ENCODE measurements around the gene SUGCT. TPM values are rescaled to one million over a fixed set of nuclear protein-coding genes. Genes with fewer than 3 reads are reported as not detected.
A peak's percentile ranks its signal among the peaks of the same experiment; 100 is the strongest.

The SUGCT gene
- total and polyA plus RNA-seq, 9 of the 15 experiments (the other 6 are each of a cell fraction or from before 2014, with no cell fraction given): 0.58 to 2.5 (median 1.4) TPM

DNA sequence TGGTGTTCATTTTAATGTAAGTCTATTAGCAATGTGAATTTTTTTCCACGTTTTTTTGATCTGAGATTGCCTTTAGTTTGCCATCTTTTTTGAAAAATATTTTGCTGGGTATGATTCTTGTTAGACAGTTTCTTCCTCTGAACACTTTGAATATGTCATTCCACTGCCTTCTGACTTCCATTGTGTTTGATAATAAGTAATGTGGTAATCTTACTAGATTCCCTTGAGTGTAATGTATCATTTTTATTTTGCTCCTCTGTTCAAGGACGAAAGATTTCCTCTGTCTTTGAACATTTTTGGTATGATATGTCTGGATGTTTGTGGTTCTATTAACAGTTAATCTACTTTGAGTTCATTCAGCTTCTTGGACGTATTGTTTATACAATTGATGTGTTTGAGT, 371.4 kb downstream of the SUGCT start (continued):
- TF ChIP-seq, protein P1, sequence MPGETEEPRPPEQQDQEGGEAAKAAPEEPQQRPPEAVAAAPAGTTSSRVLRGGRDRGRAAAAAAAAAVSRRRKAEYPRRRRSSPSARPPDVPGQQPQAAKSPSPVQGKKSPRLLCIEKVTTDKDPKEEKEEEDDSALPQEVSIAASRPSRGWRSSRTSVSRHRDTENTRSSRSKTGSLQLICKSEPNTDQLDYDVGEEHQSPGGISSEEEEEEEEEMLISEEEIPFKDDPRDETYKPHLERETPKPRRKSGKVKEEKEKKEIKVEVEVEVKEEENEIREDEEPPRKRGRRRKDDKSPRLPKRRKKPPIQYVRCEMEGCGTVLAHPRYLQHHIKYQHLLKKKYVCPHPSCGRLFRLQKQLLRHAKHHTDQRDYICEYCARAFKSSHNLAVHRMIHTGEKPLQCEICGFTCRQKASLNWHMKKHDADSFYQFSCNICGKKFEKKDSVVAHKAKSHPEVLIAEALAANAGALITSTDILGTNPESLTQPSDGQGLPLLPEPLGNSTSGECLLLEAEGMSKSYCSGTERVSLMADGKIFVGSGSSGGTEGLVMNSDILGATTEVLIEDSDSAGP (CRISPR knock-in tag; IDR thresholded peaks at IDR 0.05): no peak

DNA sequence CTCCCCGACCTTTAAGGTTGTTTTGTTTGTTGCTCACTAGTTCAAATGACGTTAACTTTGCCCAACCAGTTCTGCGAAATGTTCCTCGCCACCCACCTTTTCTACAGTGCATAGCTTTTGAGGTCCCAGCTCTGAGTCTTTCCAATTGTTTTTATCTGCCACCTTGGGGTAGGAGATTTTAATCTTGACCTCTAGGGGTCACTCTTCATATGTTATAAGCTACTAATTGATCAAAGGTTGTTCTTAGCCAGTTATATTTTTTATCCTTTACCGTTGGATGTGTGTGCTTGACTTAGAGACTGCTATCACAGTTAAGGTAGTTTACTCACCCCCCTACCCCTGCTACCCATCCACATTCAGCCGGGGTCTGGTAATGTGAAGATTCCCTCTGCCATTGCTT, 372.4 kb downstream of the SUGCT start:
- no peak for FAIRE-seq
- no peak for ATAC-seq
- Histone ChIP-seq H4K20me1 (replicated peaks; ENCODE audit: control insufficient read depth, insufficient read depth, low read length) (no peaks in the 10 kb centered on the region), H3K27me3 (ENCODE audit: control insufficient read depth in 2 of 2, insufficient read depth in 2 of 2, low read length in 2 of 2) (no peaks in the 10 kb centered on the region), H3K9ac (ENCODE audit: insufficient read depth in 1 of 2, low read depth in 2 of 2, low read length in 2 of 2) (no peak overlapping the region), H3K4me2 (ENCODE audit: insufficient read depth, low read length) (no peak overlapping the region), H3K4me1 (replicated peaks in 1 of 2; ENCODE audit: control insufficient read depth in 2 of 2, insufficient read depth in 2 of 2, low read length in 2 of 2) (no peaks in the 10 kb centered on the region), H3K9me1 (ENCODE audit: control insufficient read depth, insufficient read depth, low read length) (no peaks in the 10 kb centered on the region), H2AFZ (ENCODE audit: low read depth, low read length) (no peak overlapping the region), H3K79me2 (ENCODE audit: control insufficient read depth, insufficient read depth, low read length) (no peaks in the 10 kb centered on the region), H3K36me3 (ENCODE audit: control insufficient read depth, insufficient read depth, low read length) (no peaks in the 10 kb centered on the region), H3K9me3 (replicated peaks; ENCODE audit: control insufficient read depth, insufficient read depth, low read depth, low read length) (no peaks in the 10 kb centered on the region), H3K27ac (ENCODE audit: extremely low read depth, low read depth, low read length) (no peak overlapping the region), H3K4me3 (no peak overlapping the region)
- peak in 3 of 4 experiments; percentile 6 to 9 (median 6) for DNase-seq (ENCODE audit: extremely low read depth in 1 of 4, low spot score in 3 of 4)
- in situ Hi-C loops (cut with MboI) (loop anchor here (10.0 kb wide), 1 partner anchor 748 kb away; no protein-coding TSS in a partner anchor), intact Hi-C loops (cut with micrococcal nuclease) (no loop called here)
- WGBS (ENCODE audit: insufficient coverage, low coverage, missing lambda C conversion rate): 19% methylated on average over 5 of the region's 6 CpGs
- ChIA-PET POLR2A (no interaction called here), CTCF (ENCODE audit: low intra/inter-chr PET ratio) (no interaction called here)
- BruUV-seq (replicated peaks): no TSS peak
- TF ChIP-seq MTA2 (IDR thresholded peaks at IDR 0.05; ENCODE audit: low read depth): no peak
- no peak for TF ChIP-seq POLR3A (IDR thresholded peaks at IDR 0.05; ENCODE audit: borderline replicate concordance, extremely low read depth, insufficient read depth, insufficient read length)
- TF ChIP-seq, protein P2, sequence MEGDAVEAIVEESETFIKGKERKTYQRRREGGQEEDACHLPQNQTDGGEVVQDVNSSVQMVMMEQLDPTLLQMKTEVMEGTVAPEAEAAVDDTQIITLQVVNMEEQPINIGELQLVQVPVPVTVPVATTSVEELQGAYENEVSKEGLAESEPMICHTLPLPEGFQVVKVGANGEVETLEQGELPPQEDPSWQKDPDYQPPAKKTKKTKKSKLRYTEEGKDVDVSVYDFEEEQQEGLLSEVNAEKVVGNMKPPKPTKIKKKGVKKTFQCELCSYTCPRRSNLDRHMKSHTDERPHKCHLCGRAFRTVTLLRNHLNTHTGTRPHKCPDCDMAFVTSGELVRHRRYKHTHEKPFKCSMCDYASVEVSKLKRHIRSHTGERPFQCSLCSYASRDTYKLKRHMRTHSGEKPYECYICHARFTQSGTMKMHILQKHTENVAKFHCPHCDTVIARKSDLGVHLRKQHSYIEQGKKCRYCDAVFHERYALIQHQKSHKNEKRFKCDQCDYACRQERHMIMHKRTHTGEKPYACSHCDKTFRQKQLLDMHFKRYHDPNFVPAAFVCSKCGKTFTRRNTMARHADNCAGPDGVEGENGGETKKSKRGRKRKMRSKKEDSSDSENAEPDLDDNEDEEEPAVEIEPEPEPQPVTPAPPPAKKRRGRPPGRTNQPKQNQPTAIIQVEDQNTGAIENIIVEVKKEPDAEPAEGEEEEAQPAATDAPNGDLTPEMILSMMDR (IDR thresholded peaks at IDR 0.05 in 2 of 3, conservative IDR thresholded peaks at IDR 0.05 in 1 of 3; ENCODE audit: insufficient read depth in 2 of 3, low read depth in 1 of 3, low read length in 3 of 3): peak in 1 of 3 experiments; percentile 23; a peak in 1 of 6 replicates
- peak; percentile 26 to 36; a peak in 2 of 4 replicates for TF ChIP-seq RAD21 (CRISPR knock-in tag; conservative IDR thresholded peaks at IDR 0.05 in 1 of 2, IDR thresholded peaks at IDR 0.05 in 1 of 2)

All from K562 (cell line).